ENCODE data around the gene TSPAN9.

TSPAN9 gene, protein sequence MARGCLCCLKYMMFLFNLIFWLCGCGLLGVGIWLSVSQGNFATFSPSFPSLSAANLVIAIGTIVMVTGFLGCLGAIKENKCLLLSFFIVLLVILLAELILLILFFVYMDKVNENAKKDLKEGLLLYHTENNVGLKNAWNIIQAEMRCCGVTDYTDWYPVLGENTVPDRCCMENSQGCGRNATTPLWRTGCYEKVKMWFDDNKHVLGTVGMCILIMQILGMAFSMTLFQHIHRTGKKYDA

DNA sequence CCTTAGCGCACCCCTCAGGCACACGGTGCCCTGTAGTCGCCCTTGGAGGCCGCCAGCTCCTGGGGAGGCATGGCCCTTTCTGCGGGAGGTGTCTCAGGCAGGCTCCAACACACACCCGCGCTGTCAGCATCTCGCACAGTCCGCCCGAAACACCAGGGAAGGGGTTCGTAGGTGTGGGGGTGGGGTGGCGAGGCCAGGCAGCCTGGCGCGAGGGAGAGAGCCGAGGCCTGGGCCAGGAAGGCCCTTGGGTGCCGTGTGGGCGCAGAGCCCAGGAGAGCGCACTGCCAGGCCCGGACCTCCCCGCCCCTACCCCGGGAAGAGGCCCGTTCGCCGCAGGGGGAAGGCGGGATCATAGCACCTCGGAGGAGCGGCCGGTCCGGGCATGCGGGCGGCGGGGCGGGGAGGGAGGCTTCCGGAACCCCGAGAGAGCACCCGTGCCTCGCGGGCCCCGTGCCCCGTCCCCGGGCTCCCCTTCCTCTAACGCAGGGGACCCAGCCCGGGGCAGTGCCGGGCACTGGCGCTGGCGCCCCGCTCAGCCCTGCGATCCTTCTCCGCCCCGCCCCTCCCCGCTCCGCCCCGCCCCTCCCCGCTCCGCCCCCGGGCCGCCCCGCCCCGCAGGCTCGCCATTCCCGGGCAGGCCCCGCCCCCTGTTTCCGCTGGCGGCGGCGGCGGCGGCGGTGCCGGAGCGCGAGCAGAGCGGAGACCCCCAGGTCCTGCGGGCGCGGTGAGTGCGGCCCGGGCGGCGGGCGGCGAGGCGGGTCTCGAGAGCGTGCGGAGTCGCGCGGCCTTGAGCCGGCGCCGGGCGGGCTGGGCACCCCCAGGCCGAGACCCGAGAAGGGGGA lies at the start of gene TSPAN9:
Gene TSPAN9 (plus strand): TSS at position 650 of the 842 bp plus-strand sequence. CDS start 123,815 bp downstream, outside the sequence.
- in situ Hi-C loops (cut with HindIII; ENCODE audit: low pct_ligation_motif_present, low pct_unique_long_range_greater_than_20kb, low sequenced_read_pairs) = loop anchor here (10.0 kb wide), 1 partner anchor 198 kb away; no protein-coding TSS in a partner anchor
- DNase-seq = peak; percentile 86

DNA sequence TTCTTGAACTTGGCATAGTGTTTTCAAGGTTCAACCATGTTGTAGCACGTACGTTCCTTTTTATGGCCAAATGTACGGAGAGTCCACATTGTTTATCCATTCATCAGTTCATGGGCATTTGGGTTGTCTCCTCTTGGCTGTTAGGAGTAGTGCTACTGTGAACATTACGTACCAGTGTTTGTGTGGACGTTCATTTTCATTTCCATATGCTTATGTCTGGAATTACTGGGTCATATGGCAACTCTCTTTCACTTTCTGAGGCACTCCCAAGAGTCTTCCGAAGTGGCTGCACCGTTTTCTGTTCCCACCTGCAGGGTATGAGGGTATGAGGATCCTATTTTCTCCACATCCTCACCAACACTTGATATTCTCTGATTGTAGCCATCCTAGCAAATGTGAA lies 49.1 kb upstream of the TSPAN9 start:
- in situ Hi-C loops (cut with HindIII; ENCODE audit: low pct_ligation_motif_present, low pct_unique_long_range_greater_than_20kb, low sequenced_read_pairs) = no loop called here
- no peak for DNase-seq

DNA sequence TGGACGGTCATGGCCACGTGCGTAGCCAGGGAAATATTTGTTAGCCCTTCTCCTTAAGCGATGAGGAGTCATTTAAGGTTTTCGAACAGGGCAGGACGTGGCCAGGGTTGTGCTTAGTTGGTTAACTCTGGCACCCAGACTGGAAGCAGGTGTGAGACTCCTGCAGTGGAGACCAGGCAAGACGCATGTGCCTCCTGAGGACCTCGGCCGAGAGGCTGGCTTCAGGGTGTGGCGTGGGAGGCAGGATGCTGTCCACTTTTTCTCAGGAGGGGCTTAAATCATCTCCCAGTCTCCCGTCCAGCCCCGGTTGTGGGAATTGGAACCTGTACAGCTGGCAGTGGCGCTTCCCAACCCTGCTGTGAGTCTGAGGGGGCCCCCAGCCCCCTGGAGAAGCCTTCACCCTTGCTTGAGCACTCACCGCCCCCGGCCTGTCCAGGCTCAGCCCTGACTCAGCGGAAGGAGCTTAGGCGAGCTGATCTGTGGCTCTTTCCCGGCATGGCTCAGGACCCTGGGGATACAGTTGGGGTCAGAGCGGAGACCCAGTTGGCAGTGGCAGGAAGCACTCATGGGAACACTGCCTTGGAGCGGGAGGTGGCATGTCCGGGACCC lies 46.3 kb upstream of the TSPAN9 start:
- no peak for DNase-seq
- in situ Hi-C loops (cut with HindIII; ENCODE audit: low pct_ligation_motif_present, low pct_unique_long_range_greater_than_20kb, low sequenced_read_pairs) = no loop called here

DNA sequence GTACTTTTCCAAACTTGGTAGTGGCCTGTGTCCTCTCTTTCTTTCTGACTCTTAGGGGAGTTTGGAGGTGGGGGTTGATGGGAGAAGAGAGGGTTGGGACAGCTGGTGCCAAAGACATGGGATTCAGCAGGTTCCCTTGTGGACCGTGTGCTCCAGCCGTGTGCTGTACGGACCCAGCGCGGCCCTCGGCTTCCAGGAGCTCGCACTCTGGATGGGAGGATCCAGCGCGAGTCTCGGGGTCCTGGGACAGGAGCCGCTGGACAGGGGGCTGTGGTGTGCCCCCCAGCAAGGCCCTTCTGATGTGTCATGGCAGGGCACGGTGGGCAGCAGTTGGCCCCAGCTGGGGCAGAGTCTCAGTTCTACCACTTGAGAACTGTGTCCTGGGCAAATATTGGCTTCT lies 45.0 kb upstream of the TSPAN9 start:
- in situ Hi-C loops (cut with HindIII; ENCODE audit: low pct_ligation_motif_present, low pct_unique_long_range_greater_than_20kb, low sequenced_read_pairs) = no loop called here

DNA sequence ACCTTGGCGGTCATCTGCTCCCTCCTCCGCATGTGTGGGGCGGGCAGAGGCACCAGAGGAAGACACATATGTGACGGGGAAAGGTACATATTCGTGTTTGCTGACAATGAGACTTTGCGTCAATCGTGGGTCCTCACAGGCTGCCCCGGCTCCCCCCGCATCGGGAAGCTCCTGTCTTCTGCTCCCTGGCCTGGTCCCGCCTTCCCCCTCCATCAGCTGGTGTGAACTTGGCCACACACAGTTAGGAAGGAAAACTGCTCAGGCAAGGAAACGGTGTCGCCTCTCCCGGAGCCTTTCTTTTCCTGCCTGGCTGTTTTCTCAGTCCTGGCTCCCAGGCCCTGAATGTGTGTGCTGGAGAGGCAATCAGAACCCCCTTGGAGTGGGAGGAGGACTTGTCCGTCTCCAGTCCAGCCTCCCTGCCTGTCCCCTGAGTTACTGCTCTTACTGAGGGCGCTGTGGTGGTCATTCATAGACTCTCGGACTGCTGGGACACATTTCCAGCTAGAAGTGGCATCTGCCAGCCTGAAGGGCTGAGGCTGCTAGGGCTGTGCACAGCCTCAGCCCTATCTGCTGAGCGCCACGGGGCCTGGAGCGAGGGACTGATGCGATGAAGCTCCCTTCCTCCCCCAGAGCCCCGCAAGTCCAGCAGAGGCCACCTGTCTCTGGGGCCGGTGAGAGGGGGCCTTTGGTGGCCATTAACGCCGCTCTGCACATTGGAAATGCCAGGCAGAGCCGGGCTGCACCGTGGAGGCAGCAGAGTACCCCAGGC lies 44.2 kb upstream of the TSPAN9 start:
- in situ Hi-C loops (cut with HindIII; ENCODE audit: low pct_ligation_motif_present, low pct_unique_long_range_greater_than_20kb, low sequenced_read_pairs) = no loop called here
- DNase-seq = no peak

More for the DNA sequence above, 45.0 kb upstream of the TSPAN9 start:
- no peak for DNase-seq

DNA sequence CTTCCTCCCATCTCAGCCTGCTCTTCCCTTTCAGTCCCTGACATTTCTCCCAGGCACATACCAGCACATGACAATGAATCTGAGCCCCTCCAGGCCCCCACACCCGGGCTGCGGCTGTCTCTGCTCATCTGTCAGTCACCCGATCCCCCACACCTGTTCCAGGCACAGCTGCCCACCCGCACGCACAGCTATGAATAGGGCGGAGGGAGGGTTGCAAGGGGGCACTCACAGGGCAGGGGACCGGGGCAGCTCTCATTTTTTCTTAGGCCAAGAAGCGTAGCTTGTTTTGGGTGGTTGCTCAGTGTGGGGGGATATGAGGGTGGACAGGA lies 43.7 kb upstream of the TSPAN9 start:
- DNase-seq = no peak
- in situ Hi-C loops (cut with HindIII; ENCODE audit: low pct_ligation_motif_present, low pct_unique_long_range_greater_than_20kb, low sequenced_read_pairs) = no loop called here

DNA sequence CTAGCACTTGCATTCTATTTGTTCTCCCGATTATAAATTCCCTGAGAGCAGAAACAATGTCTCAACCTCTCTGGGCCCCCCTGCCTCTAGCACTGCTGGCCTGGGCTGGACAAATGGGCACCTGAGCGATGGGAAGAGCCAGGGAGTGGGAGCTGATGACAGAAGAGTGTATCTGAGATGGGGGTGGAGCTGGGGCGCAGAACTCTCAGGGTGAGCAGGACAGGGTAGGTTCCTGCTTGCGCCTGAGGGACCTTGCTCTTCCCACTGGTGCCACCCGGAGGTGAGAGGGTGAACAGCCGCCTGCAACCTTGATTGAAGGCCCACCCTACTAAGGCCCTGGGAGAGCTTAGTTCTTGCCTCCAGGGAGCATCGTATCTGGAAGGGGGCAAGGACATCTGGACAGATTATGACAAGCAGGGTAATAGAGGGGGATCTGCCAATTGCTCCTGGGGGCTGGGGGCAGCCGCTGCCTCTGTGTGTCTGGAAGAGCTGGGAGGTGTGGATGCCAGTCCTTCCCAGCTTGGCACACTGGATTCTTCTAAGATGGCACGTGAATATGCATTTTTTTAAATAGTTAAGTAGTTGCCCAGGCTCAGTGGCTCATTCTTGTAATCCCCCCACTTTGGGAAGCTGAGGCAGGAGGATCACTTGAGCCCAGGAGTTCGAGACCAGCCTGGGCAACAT lies 43.0 kb upstream of the TSPAN9 start:
- in situ Hi-C loops (cut with HindIII; ENCODE audit: low pct_ligation_motif_present, low pct_unique_long_range_greater_than_20kb, low sequenced_read_pairs) = no loop called here
- DNase-seq = peak; percentile 80

DNA sequence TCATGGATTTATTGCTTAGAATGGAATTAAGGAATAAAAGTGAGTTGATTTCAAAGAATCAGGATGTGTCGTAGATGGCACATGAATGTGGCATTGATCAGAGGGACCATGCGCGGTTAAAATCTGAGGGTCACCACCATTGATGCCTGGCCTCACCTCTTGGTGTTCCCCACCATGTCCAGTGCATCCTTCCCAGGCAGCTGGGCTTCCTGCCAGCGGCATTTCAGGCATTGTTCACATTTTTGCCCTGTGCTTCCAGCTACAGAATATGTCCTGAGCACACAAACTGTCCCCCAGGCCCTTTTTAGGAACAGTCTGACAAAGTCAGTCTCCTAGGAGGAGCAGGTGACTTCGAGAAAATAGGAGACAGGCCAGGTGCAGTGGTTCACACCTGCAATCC lies 42.0 kb upstream of the TSPAN9 start:
- in situ Hi-C loops (cut with HindIII; ENCODE audit: low pct_ligation_motif_present, low pct_unique_long_range_greater_than_20kb, low sequenced_read_pairs) = no loop called here

DNA sequence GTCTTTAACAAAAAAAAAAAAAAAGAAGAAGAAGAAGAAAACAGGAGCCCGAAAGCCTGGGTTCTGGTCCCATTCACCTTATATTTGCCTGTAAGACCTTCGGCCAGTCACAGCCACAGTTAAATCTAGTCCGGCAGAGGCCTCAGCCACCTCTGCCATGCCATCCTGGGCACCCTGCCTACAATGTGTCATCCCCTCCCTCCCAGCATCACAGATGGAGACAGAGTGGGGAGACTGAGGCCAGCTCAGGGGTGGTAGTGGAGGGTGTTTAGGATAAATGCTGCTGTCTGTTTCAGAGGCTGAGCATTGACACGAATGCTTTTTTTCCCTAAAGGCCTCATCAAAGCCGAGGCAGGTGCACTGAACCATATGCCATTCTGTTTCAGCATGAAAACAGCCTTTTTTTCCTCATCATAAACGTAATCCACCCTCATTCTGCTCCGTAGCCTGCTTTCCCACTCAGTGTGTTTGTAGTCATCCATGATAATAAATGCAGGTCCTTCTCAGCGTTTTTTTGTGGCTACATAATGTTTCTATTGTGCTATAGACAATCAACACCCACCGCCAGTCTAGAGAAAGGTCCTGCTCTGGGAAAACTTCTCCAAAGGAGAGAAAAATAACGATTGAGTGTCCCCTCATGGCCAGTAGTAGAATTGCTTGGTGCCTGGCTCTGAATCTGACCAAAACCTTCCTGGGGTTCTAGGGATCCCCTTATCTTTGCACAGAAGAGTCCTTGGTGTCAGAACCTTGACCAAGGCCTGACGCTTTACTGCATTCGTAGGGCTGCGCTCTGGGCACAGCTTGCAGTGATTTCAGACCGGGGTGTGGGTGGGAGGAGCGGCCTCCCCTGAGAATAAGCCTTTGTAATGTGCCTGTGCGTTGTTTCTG lies 41.1 kb upstream of the TSPAN9 start:
- DNase-seq = peak; percentile 24
- in situ Hi-C loops (cut with HindIII; ENCODE audit: low pct_ligation_motif_present, low pct_unique_long_range_greater_than_20kb, low sequenced_read_pairs) = no loop called here

More for the DNA sequence above, 42.0 kb upstream of the TSPAN9 start:
- peak; percentile 51 for DNase-seq

DNA sequence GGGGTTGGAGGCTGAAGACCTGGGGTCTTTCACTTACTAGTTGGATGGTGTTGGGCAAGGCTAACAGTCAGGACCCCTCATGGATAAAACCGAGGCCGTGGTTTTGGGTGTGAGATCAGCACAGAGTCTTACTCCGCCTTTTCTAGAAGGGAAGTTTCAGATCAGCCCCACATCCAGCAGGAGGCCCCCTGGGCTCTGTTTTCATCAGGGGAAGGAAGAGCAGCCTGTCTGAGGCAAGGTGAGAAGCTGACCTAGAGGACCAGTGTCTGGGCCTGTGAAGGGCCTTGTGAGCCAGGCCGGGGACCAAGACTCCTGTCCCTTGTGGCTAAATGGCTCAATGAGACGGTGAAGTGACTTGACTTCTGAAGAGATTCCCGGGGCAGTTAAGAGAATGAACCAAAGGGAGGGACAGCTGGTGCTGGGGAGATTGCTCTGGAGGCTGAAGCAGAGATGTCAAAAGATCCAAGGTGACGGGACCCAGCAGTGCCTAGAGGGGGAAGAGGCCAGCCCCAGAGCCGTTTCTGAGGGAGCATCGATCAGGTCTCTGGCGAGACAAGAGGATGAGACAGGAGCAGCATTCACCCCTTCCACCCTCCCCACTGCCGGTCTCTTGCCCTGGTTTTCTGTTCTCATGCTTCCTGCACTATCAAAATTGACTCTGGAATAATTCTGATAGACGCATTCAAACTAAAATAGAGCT lies 40.1 kb upstream of the TSPAN9 start:
- in situ Hi-C loops (cut with HindIII; ENCODE audit: low pct_ligation_motif_present, low pct_unique_long_range_greater_than_20kb, low sequenced_read_pairs) = no loop called here
- DNase-seq = no peak

DNA sequence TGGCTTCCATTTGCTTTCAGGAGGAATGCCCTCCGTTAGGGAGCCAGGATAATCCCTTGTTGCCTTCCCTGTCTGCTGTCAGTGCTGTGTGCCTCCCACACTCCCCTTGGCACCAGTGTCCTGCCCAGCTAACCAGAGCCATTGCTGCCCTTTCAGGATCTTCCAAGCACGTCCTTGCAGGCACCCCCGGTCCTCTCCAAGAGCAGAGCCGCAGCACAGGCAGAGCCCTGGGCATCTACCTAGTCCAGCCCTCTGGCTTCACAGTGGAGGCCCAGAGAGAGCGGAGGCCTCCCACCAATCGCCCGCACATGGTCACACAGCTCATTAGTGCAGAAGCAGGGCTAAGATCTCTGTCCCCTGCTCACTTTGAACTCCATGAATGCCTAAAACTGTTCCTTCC lies 39.0 kb upstream of the TSPAN9 start:
- in situ Hi-C loops (cut with HindIII; ENCODE audit: low pct_ligation_motif_present, low pct_unique_long_range_greater_than_20kb, low sequenced_read_pairs) = no loop called here
- no peak for DNase-seq

DNA sequence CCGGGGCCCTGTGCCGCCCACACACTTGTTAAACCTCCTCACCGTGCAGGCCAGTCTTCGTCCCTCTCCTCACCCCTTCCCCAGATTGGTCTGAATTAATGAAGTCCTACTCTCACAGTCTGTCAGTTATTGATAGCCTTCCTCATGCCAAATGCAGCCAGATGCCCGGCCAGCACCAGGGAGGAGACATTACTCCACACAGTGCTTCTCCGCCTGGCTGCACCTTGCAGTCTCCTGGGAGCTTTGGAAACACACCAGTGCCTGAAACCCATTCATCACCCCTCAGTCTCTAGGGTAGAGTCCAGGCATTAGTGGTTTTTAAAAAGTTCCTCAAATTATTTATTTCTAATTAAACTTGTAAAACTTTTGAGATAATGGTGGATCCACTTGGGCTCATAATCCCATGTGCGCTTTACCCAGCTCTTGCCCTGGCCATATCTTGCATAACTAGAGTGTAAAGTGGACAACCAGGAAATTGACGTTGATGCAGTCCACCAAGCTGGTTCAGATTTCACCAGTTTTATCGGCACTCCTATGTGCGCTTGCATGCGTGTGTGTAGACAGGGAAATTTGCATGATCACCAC lies 38.2 kb upstream of the TSPAN9 start:
- in situ Hi-C loops (cut with HindIII; ENCODE audit: low pct_ligation_motif_present, low pct_unique_long_range_greater_than_20kb, low sequenced_read_pairs) = no loop called here

DNA sequence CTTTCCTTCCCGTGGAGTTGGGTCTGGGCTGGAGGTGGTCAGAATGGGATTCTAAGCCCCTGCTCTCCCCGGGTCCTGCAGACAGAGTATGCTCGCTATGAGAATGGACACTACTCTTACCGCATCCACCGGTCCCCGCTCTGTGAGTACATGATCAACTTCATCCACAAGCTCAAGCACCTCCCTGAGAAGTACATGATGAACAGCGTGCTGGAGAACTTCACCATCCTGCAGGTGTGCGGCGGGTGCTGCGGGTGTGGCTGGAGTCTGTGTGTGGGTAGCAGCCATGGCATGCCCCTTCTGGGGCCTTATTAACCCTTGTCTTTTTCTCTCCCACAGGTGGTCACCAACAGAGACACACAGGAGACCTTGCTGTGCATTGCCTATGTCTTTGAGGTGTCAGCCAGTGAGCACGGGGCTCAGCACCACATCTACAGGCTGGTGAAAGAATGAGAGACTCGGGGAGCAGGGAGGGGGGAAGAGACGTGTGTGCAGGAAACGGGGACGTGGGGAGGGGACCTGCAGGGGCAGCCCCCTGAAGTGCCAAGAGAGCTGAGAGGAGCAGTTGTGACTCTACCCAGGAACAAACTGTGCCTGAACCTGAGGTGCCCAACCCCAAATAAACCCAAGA lies 37.0 kb upstream of the TSPAN9 start:
- in situ Hi-C loops (cut with HindIII; ENCODE audit: low pct_ligation_motif_present, low pct_unique_long_range_greater_than_20kb, low sequenced_read_pairs) = no loop called here
- no peak for DNase-seq

More for the DNA sequence above, 38.2 kb upstream of the TSPAN9 start:
- DNase-seq = peak; percentile 32

DNA sequence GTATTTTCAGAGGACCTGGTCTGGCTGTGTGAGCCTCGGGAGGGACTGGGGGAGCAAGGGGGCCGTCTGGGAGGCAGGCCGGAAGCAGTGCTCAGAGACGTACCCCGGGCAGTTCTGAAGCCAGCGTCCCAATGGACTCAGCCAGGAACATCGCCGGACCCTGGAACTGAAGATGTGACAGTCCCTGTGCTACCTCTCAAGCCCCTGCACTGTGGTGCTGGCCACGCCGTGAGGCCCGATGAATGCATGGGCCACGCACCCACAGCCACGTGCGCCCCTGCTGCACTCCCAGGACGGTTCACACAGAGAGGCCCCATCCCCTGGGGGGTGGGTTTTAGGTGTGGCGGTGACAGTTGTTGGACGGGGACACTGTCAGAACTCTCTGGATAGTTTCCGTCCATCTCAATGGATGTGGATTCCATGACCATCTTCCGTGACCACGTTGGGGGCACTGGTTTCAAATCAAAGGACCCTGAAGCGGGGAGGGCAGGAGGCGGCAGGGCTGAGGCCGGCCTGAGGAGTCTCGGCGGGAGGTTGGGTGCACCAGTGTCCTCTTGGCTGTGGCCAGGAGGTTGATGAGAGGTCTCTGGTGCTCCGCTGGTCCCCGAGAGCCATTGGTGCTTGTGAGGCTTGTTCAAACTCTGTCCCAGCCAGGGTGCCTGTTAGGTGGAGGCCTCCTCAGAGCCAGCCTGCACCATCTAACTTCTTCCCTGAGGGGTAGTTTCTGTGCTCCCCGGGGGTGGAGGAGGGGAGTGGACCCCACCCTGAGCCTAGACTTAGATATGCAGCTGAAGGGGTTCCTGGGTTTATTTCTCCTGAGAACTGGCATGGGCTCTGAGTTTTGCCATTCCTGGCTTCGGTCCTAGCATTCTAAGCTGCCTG lies 36.3 kb upstream of the TSPAN9 start:
- in situ Hi-C loops (cut with HindIII; ENCODE audit: low pct_ligation_motif_present, low pct_unique_long_range_greater_than_20kb, low sequenced_read_pairs) = no loop called here
- DNase-seq = no peak

DNA sequence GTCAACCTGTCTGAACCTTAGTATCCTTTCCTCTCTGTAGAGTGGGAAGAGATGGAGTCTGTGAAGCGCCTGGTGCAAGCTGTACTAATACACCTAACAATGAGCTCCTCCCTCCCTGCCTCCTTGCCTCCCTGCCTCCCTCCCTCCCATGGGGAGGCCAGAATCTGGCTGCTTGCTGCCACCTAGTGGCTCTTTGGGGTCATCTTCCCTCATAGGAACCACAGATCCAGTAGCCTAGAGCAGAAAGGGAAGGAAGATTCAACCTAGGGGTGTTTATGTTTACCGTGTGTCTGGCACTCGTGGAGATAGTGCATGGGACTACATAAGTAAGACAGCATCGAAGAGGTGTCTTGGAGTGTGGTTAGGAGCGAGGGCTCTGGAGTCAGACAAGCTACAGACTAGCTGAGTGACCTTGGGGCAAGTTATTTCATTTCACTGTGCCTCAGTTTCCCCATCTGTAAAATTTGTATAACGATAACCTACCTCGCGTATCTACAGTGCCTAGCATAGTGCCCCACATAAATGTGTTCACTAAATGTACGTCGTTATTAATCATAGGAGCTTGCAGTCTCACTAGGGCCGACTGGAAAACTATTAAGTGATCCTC lies 35.5 kb upstream of the TSPAN9 start:
- peak; percentile 92 for DNase-seq
- in situ Hi-C loops (cut with HindIII; ENCODE audit: low pct_ligation_motif_present, low pct_unique_long_range_greater_than_20kb, low sequenced_read_pairs) = no loop called here

Data from ACHN (cell line).